ENCODE data around the gene EEFSEC. TPM values are rescaled to one million over a fixed set of nuclear protein-coding genes. Genes with fewer than 3 reads are reported as not detected.
A peak's percentile ranks its signal among the peaks of the same experiment; 100 is the strongest.

Gene EEFSEC
- total RNA-seq, 1 donor from 2014 or later = 23.4 TPM

GRCh38 chr3:128217702-128218547, 64.6 kb downstream of the EEFSEC start:
- H3K4me3 Mint-ChIP-seq = no peak overlapping the region
- H3K27ac Mint-ChIP-seq (ENCODE audit: unreplicated experiment) = peak overlapping the region; percentile 47
- H3K36me3 Mint-ChIP-seq (ENCODE audit: low read depth) = peaks cover 12% of the 10 kb centered on the region
- H3K27me3 Mint-ChIP-seq (ENCODE audit: low read depth) = no peaks in the 10 kb centered on the region
- DNase-seq (ENCODE audit: low read depth, low spot score) = no peak
- TF ChIP-seq CTCF (conservative IDR thresholded peaks at IDR 0.05) = no peak
- H3K9me3 Mint-ChIP-seq = peaks cover 3% of the 10 kb centered on the region
- peaks cover 10% of the 10 kb centered on the region for H3K4me1 Mint-ChIP-seq

GRCh38 chr3:128218548-128219257, 65.4 kb downstream of the EEFSEC start:
- Mint-ChIP-seq H3K27ac (ENCODE audit: unreplicated experiment) (no peak overlapping the region), H3K4me3 (no peak overlapping the region)

GRCh38 chr3:128221328-128221727, 68.0 kb downstream of the EEFSEC start:
- Mint-ChIP-seq H3K27ac (ENCODE audit: unreplicated experiment) (no peak overlapping the region), H3K36me3 (ENCODE audit: low read depth) (peaks cover 19% of the 10 kb centered on the region), H3K4me1 (peaks cover 11% of the 10 kb centered on the region), H3K9me3 (peaks cover 7% of the 10 kb centered on the region), H3K27me3 (ENCODE audit: low read depth) (no peaks in the 10 kb centered on the region), H3K4me3 (no peak overlapping the region)
- no peak for DNase-seq (ENCODE audit: low read depth, low spot score)
- no peak for TF ChIP-seq CTCF (conservative IDR thresholded peaks at IDR 0.05)

More at GRCh38 chr3:128218548-128219257, 65.4 kb downstream of the EEFSEC start:
- Mint-ChIP-seq H3K4me1 (peaks cover 10% of the 10 kb centered on the region), H3K9me3 (peaks cover 7% of the 10 kb centered on the region), H3K36me3 (ENCODE audit: low read depth) (peaks cover 19% of the 10 kb centered on the region), H3K27me3 (ENCODE audit: low read depth) (no peaks in the 10 kb centered on the region)
- no peak for DNase-seq (ENCODE audit: low read depth, low spot score)
- TF ChIP-seq CTCF (conservative IDR thresholded peaks at IDR 0.05) = no peak

GRCh38 chr3:128222796-128223385, 69.6 kb downstream of the EEFSEC start:
- Mint-ChIP-seq H3K9me3 (peaks cover 7% of the 10 kb centered on the region), H3K27me3 (ENCODE audit: low read depth) (no peaks in the 10 kb centered on the region), H3K4me1 (peaks cover 17% of the 10 kb centered on the region), H3K27ac (ENCODE audit: unreplicated experiment) (no peak overlapping the region), H3K4me3 (no peak overlapping the region), H3K36me3 (ENCODE audit: low read depth) (peaks cover 19% of the 10 kb centered on the region)
- no peak for TF ChIP-seq CTCF (conservative IDR thresholded peaks at IDR 0.05)
- DNase-seq (ENCODE audit: low read depth, low spot score) = no peak

GRCh38 chr3:128226186-128226725, 73.0 kb downstream of the EEFSEC start:
- Mint-ChIP-seq H3K4me3 (no peak overlapping the region), H3K36me3 (ENCODE audit: low read depth) (peaks cover 15% of the 10 kb centered on the region), H3K4me1 (peaks cover 11% of the 10 kb centered on the region), H3K27ac (ENCODE audit: unreplicated experiment) (no peak overlapping the region), H3K9me3 (peaks cover 7% of the 10 kb centered on the region), H3K27me3 (ENCODE audit: low read depth) (no peaks in the 10 kb centered on the region)
- no peak for DNase-seq (ENCODE audit: low read depth, low spot score)
- TF ChIP-seq CTCF (conservative IDR thresholded peaks at IDR 0.05) = no peak
